Parathyroid adenoma (tissue), 2 donors: Measurements from ENCODE around the gene APEH.

Experiments used
- H2AFZ ChIP-seq: fragments of 300-600 bp; sonication (generic); one replicate; pipeline ENCODE4 v1.7.0; 2017; ENCODE audit warnings: antibody characterized with exemption, mild to moderate bottlenecking
- H3K27ac ChIP-seq: fragments of 300-600 bp; sonication (generic); one replicate; pipeline ENCODE4 v1.7.0; 2017
- H3K27me3 ChIP-seq: fragments of 300-600 bp; sonication (generic); one replicate; pipeline ENCODE4 v1.7.0; 2017; ENCODE audit warnings: low read length; ENCODE audit not compliant: control insufficient read depth, insufficient read depth
- H3K36me3 ChIP-seq: fragments of 300-600 bp; sonication (generic); one replicate; pipeline ENCODE4 v1.7.0; 2017; ENCODE audit warnings: low read length; ENCODE audit not compliant: control insufficient read depth, insufficient read depth
- H3K4me1 ChIP-seq: fragments of 300-600 bp; sonication (generic); one replicate; pipeline ENCODE4 v1.7.0; 2017; ENCODE audit warnings: control low read depth
- H3K4me2 ChIP-seq: fragments of 300-600 bp; sonication (generic); one replicate; pipeline ENCODE4 v1.7.0; 2017; ENCODE audit warnings: low read length
- H3K4me3 ChIP-seq: fragments of 300-600 bp; sonication (generic); one replicate; pipeline ENCODE4 v1.7.0; 2017; ENCODE audit warnings: low read depth, low read length
- H3K79me2 ChIP-seq: fragments of 300-600 bp; sonication (generic); one replicate; pipeline ENCODE4 v1.7.0; 2017; ENCODE audit warnings: control low read depth
- H3K9ac ChIP-seq: fragments of 300-600 bp; sonication (generic); one replicate; pipeline ENCODE4 v1.7.0; 2017; ENCODE audit warnings: mild to moderate bottlenecking
- H3K9me3 ChIP-seq: fragments of 300-600 bp; sonication (generic); one replicate; pipeline ENCODE4 v1.7.0; 2017; ENCODE audit warnings: low read length; ENCODE audit not compliant: control insufficient read depth
- CTCF ChIP-seq: fragments of 300-600 bp; sonication (generic); IDR thresholded peaks from one replicate; pipeline ENCODE4 v1.7.0; 2017; ENCODE audit warnings: antibody characterized with exemption, mild to moderate bottlenecking
- donor health status: primary hyperparathyroidism.

Gene APEH

GRCh38 chr3:49654955-49655556 lies 19.1 kb upstream of the APEH start:
- H2AFZ ChIP-seq = no peak overlapping the region
- H3K4me1 ChIP-seq = no peaks in the 10 kb centered on the region
- no peak overlapping the region for H3K9ac ChIP-seq
- no peaks in the 10 kb centered on the region for H3K79me2 ChIP-seq
- H3K4me3 ChIP-seq = no peak overlapping the region
- H3K4me2 ChIP-seq = no peak overlapping the region
- H3K27me3 ChIP-seq = no peaks in the 10 kb centered on the region
- no peak for TF ChIP-seq CTCF
- H3K36me3 ChIP-seq = no peaks in the 10 kb centered on the region
- H3K9me3 ChIP-seq = no peaks in the 10 kb centered on the region
- H3K27ac ChIP-seq = no peak overlapping the region

- no peaks in the 10 kb centered on the region for H3K36me3 ChIP-seq
- H3K9me3 ChIP-seq = no peaks in the 10 kb centered on the region
- H3K79me2 ChIP-seq = no peaks in the 10 kb centered on the region
- no peak overlapping the region for H3K27ac ChIP-seq
- H3K9ac ChIP-seq = no peak overlapping the region
- H2AFZ ChIP-seq = no peak overlapping the region
- no peak overlapping the region for H3K4me2 ChIP-seq
- no peaks in the 10 kb centered on the region for H3K4me1 ChIP-seq
- no peak overlapping the region for H3K4me3 ChIP-seq
- no peaks in the 10 kb centered on the region for H3K27me3 ChIP-seq
- TF ChIP-seq CTCF = no peak
Measured at GRCh38 chr3:49655731-49656285, 18.3 kb upstream of the APEH start.

GRCh38 chr3:49656541-49657112 lies 17.5 kb upstream of the APEH start:
- Histone ChIP-seq H3K27ac (no peak overlapping the region), H3K9ac (no peak overlapping the region), H3K79me2 (no peaks in the 10 kb centered on the region), H3K36me3 (no peaks in the 10 kb centered on the region), H3K9me3 (no peaks in the 10 kb centered on the region), H3K4me3 (no peak overlapping the region), H3K27me3 (no peaks in the 10 kb centered on the region), H3K4me1 (no peaks in the 10 kb centered on the region), H2AFZ (no peak overlapping the region), H3K4me2 (no peak overlapping the region)
- TF ChIP-seq CTCF = no peak

- H2AFZ ChIP-seq = no peak overlapping the region
- H3K9ac ChIP-seq = no peak overlapping the region
- no peak overlapping the region for H3K4me2 ChIP-seq
- no peaks in the 10 kb centered on the region for H3K9me3 ChIP-seq
- no peak overlapping the region for H3K4me3 ChIP-seq
- no peak for TF ChIP-seq CTCF
- H3K4me1 ChIP-seq = no peaks in the 10 kb centered on the region
- H3K36me3 ChIP-seq = no peaks in the 10 kb centered on the region
- H3K79me2 ChIP-seq = no peaks in the 10 kb centered on the region
- no peak overlapping the region for H3K27ac ChIP-seq
- H3K27me3 ChIP-seq = no peaks in the 10 kb centered on the region
Measured at GRCh38 chr3:49657208-49657915, 16.8 kb upstream of the APEH start.
